GM23338 (cell line): ENCODE results near the gene PALLD. TPM values are rescaled to one million over a fixed set of nuclear protein-coding genes. Genes with fewer than 3 reads are reported as not detected.

ENCODE experiments used
- ATAC-seq: fragments of 200-7000 bp; cut with Tn5 transposase; 3 replicates; pipeline ENCODE4 v1.9.1; 2020
- DNase-seq: peaks from one replicate; pipeline ENCODE4 v3.0.0-alpha.2; 2015; ENCODE audit warnings: low spot score
- H2AFZ ChIP-seq: fragments of 200-600 bp; sonication (generic); 2 replicates; pipeline ENCODE4 v1.8.0; 2016; ENCODE audit warnings: antibody characterized with exemption, mild to moderate bottlenecking, moderate library complexity
- H3F3A ChIP-seq: fragments of 200-600 bp; sonication (generic); replicated peaks from 2 replicates; pipeline ENCODE4 v1.8.0; 2017; ENCODE audit warnings: antibody characterized with exemption, mixed run types, low read depth
- H3K27ac ChIP-seq: fragments of 200-600 bp; sonication (generic); 2 replicates; pipeline ENCODE4 v1.6.1; 2016; ENCODE audit warnings: low read depth
- H3K27me3 ChIP-seq: fragments of 200-600 bp; sonication (generic); 2 replicates; pipeline ENCODE4 v1.8.0; 2016; ENCODE audit warnings: mild to moderate bottlenecking, mixed run types, moderate library complexity; ENCODE audit not compliant: insufficient read depth
- H3K36me3 ChIP-seq: fragments of 200-600 bp; sonication (generic); 2 replicates; pipeline ENCODE4 v1.8.0; 2016; ENCODE audit warnings: mild to moderate bottlenecking; ENCODE audit not compliant: insufficient read depth
- H3K4me1 ChIP-seq: fragments of 200-600 bp; sonication (generic); 2 replicates; pipeline ENCODE4 v1.8.0; 2016; ENCODE audit warnings: mild to moderate bottlenecking, moderate library complexity; ENCODE audit not compliant: insufficient read depth
- H3K4me2 ChIP-seq: fragments of 200-600 bp; sonication (generic); 2 replicates; pipeline ENCODE4 v1.7.1; 2017; ENCODE audit warnings: mixed run types
- H3K4me3 ChIP-seq: fragments of 200-600 bp; sonication (generic); 2 replicates; pipeline ENCODE4 v1.6.1; 2016; ENCODE audit warnings: mixed run types
- H3K79me2 ChIP-seq: fragments of 200-600 bp; sonication (generic); replicated peaks from 2 replicates; pipeline ENCODE4 v1.8.0; 2017; ENCODE audit warnings: mild to moderate bottlenecking; ENCODE audit not compliant: insufficient read depth
- H3K9me2 ChIP-seq: fragments of 200-600 bp; sonication (generic); 2 replicates; pipeline ENCODE4 v1.8.0; 2017; ENCODE audit not compliant: insufficient read depth
- H4K20me1 ChIP-seq: fragments of 200-600 bp; sonication (generic); replicated peaks from 2 replicates; pipeline ENCODE4 v1.8.0; 2017; ENCODE audit warnings: mild to moderate bottlenecking; ENCODE audit not compliant: insufficient read depth
- H3K27ac Mint-ChIP-seq: 2 replicates; pipeline ENCODE4 v1.8.0; 2020; ENCODE audit warnings: inconsistent platforms, mild to moderate bottlenecking, moderate library complexity, mixed read lengths
- H3K27me3 Mint-ChIP-seq: 3 replicates; pipeline ENCODE4 v1.8.0; 2022; ENCODE audit warnings: low read depth, mild to moderate bottlenecking, moderate library complexity, mixed read lengths, inconsistent platforms; ENCODE audit not compliant: insufficient read depth, poor library complexity
- H3K36me3 Mint-ChIP-seq: 3 replicates; pipeline ENCODE4 v1.8.0; 2021; ENCODE audit warnings: low read depth, mild to moderate bottlenecking, inconsistent platforms, moderate library complexity, mixed read lengths
- H3K4me1 Mint-ChIP-seq: 3 replicates; pipeline ENCODE4 v1.8.0; 2020; ENCODE audit warnings: mild to moderate bottlenecking, inconsistent platforms, mixed read lengths
- H3K4me3 Mint-ChIP-seq: 3 replicates; pipeline ENCODE4 v1.8.0; 2021; ENCODE audit warnings: moderate library complexity, mild to moderate bottlenecking, inconsistent platforms, mixed read lengths
- H3K9me3 Mint-ChIP-seq: 3 replicates; pipeline ENCODE4 v1.8.0; 2020; ENCODE audit warnings: moderate library complexity, mild to moderate bottlenecking, inconsistent platforms, mixed read lengths
- CREB1 ChIP-seq: fragments of 250-450 bp; sonication (Bioruptor Pico); IDR thresholded peaks from 2 replicates; pipeline ENCODE4 v1.5.0; 2020; ENCODE audit warnings: low read depth, mild to moderate bottlenecking, moderate library complexity
- CTCF ChIP-seq, 2 experiments: fragments of 200-600 bp in 1 of 2; sonication (generic) in 1 of 2; conservative IDR thresholded peaks; 2 replicates each; pipeline versions ENCODE4 v1.5.1 to v1.6.1; 2016 to 2017; ENCODE audit warnings: antibody characterized with exemption in 2 of 2, low read depth in 2 of 2, mild to moderate bottlenecking in 2 of 2, moderate library complexity in 1 of 2
- EZH2 ChIP-seq: fragments of 200-600 bp; sonication (generic); IDR thresholded peaks from one replicate; pipeline ENCODE4 v1.8.0; 2017; ENCODE audit warnings: antibody characterized with exemption, mild to moderate bottlenecking, low read depth; ENCODE audit not compliant: unreplicated experiment
- EZH2phosphoT487 ChIP-seq: fragments of 200-600 bp; sonication (generic); IDR thresholded peaks from one replicate; pipeline ENCODE4 v1.8.1; 2018; ENCODE audit warnings: antibody characterized with exemption; ENCODE audit not compliant: unreplicated experiment
- NANOG ChIP-seq: IDR thresholded peaks from 2 replicates; pipeline ENCODE4 v1.6.1; 2016; ENCODE audit warnings: antibody characterized with exemption, borderline replicate concordance
- POLR2AphosphoS5 ChIP-seq: IDR thresholded peaks from 2 replicates; pipeline ENCODE4 v1.6.1; 2016; ENCODE audit warnings: antibody characterized with exemption, low read depth
- STAT1 ChIP-seq: IDR thresholded peaks from one replicate; pipeline ENCODE4 v1.6.1; 2016; ENCODE audit warnings: antibody characterized with exemption; ENCODE audit not compliant: unreplicated experiment
- ZNF331 ChIP-seq: fragments of 250-450 bp; sonication (Bioruptor Pico); IDR thresholded peaks from 2 replicates; pipeline ENCODE4 v1.5.0; 2020; ENCODE audit warnings: low read depth, mild to moderate bottlenecking, moderate library complexity
- ZNF462 ChIP-seq: fragments of 250-450 bp; sonication (Bioruptor Pico); IDR thresholded peaks from 2 replicates; pipeline ENCODE4 v1.5.0; 2020; ENCODE audit warnings: mild to moderate bottlenecking, moderate library complexity
- polyA plus RNA-seq: library from polyadenylated mRNA; unstranded; fragments of >200 nt; fragmentation: Nextera tagmentation; extraction: Ambion mirVana; gene quantifications from 2 replicates; pipeline ENCODE4 v1.2.1, GENCODE V29; 2016
- total RNA-seq: library from RNA; depleted of rRNA; stranded (reverse); fragments of >200 nt; shearing (Covaris generic); gene quantifications from 2 replicates; pipeline ENCODE4 v1.2.3, GENCODE V29; 2014

Gene PALLD
- total and polyA plus RNA-seq, 2 experiments from 2014 or later, result 13.1 to 30.2 TPM

DNA sequence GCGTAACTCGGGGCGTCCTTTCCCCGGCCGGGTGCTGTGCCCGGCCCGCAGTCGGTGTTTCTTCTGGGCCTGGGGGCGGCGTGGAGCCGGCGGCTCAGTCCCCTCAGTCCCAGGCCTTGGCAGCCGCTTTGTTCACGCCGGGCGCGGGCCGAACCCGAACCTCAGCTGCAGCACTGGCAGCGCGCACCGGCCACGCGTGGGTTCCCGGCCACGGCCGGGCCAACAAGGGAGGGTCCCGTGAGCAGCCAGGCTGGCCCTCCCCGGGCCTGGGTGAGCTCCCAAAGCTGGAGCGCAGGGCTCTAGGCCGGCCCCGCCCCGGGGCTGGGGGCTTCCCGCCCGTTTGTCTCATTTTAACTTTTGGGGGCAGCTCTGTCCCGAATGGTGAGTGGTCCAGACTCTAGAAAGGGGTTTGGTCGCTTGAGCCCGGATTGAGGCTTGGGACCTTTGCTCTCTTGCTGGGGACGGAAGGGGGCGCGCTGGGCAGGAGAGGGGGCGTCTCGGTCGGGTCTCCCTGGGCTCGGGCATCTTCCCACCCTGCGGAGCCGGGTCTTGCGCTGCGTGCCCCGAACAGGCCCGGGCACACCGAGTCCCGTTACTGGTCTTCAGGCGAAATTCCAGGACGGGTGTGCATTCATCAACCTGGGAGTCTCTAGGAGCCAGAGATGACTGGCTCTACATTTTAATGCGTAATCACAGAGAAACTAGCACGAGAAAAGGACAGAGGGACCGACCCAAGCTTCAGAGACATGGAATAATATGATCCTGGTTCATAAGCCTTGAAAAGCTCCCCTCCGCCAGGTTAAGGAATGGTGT lies 336.1 kb downstream of the PALLD start:
- Histone ChIP-seq H4K20me1 (peaks cover 5% of the 10 kb centered on the region; the same call in 1 of the 2 replicates), H3F3A (0 out of 2 replicates have a peak, but pooled peaks cover 5% of the 10 kb centered on the region), H3K4me1 (0 out of 2 replicates have a peak, but pooled peaks cover 5% of the 10 kb centered on the region), H3K27me3 (peaks cover 28% of the 10 kb centered on the region), H2AFZ (peak overlapping the region; percentile 99), H3K79me2 (peaks cover 14% of the 10 kb centered on the region), H3K4me3 (peak overlapping the region; percentile 92), H3K27ac (no peak overlapping the region), H3K36me3 (no peaks in the 10 kb centered on the region), H3K4me2 (peak overlapping the region; percentile 97), H3K9me2 (no peaks in the 10 kb centered on the region)
- peaks cover 10% of the 10 kb centered on the region for H3K27me3 Mint-ChIP-seq
- H3K27ac Mint-ChIP-seq, result peak overlapping the region; percentile 91; the same call in 1 of the 2 replicates
- peak; percentile 59 for ATAC-seq
- peaks cover 10% of the 10 kb centered on the region; the same call in 2 of the 3 replicates for H3K36me3 Mint-ChIP-seq
- H3K9me3 Mint-ChIP-seq, result no peaks in the 10 kb centered on the region; the same call in 2 of the 3 replicates
- peak; percentile 78 for DNase-seq
- TF ChIP-seq CTCF (conservative IDR thresholded peaks at IDR 0.05; ENCODE audit: low read depth in 2 of 2) (peak; percentile 50 to 72), STAT1 (no peak), NANOG (no peak)
- peaks cover 36% of the 10 kb centered on the region for H3K4me1 Mint-ChIP-seq
- H3K4me3 Mint-ChIP-seq, result peak overlapping the region; percentile 97

GRCh38 chr4:168833881-168834280 lies 337.0 kb downstream of the PALLD start:
- Histone ChIP-seq H3K4me3 (no peak overlapping the region), H3K36me3 (no peaks in the 10 kb centered on the region), H3K4me2 (peak overlapping the region; percentile 97), H3F3A (0 out of 2 replicates have a peak, but pooled peaks cover 5% of the 10 kb centered on the region), H3K4me1 (0 out of 2 replicates have a peak, but pooled peaks cover 5% of the 10 kb centered on the region), H3K27ac (no peak overlapping the region), H2AFZ (no peak overlapping the region), H3K79me2 (peaks cover 14% of the 10 kb centered on the region), H3K9me2 (no peaks in the 10 kb centered on the region), H3K27me3 (peaks cover 28% of the 10 kb centered on the region), H4K20me1 (peaks cover 5% of the 10 kb centered on the region; the same call in 1 of the 2 replicates)
- no peaks in the 10 kb centered on the region; the same call in 2 of the 3 replicates for H3K9me3 Mint-ChIP-seq
- DNase-seq (no peak), ATAC-seq (no peak)
- H3K36me3 Mint-ChIP-seq, result peaks cover 12% of the 10 kb centered on the region; the same call in 2 of the 3 replicates
- peaks cover 10% of the 10 kb centered on the region for H3K27me3 Mint-ChIP-seq
- H3K27ac Mint-ChIP-seq, result no peak overlapping the region
- peak overlapping the region; percentile 97; the same call in 1 of the 3 replicates for H3K4me3 Mint-ChIP-seq
- H3K4me1 Mint-ChIP-seq, result peaks cover 36% of the 10 kb centered on the region
- TF ChIP-seq ZNF331 (CRISPR knock-in tag) (no peak), STAT1 (no peak), ZNF462 (no peak), POLR2AphosphoS5 (no peak), CREB1 (CRISPR knock-in tag) (no peak), EZH2 (no peak), CTCF (conservative IDR thresholded peaks at IDR 0.05; ENCODE audit: low read depth in 2 of 2) (no peak), NANOG (no peak), EZH2phosphoT487 (no peak)
